ENCODE results near the gene PLIN5. TPM values are rescaled to one million over a fixed set of nuclear protein-coding genes. Genes with fewer than 3 reads are reported as not detected.

PLIN5 gene
- total RNA-seq, 4 donors from 2014 or later: 23.8 to 153 (median 32.8) TPM

DNA sequence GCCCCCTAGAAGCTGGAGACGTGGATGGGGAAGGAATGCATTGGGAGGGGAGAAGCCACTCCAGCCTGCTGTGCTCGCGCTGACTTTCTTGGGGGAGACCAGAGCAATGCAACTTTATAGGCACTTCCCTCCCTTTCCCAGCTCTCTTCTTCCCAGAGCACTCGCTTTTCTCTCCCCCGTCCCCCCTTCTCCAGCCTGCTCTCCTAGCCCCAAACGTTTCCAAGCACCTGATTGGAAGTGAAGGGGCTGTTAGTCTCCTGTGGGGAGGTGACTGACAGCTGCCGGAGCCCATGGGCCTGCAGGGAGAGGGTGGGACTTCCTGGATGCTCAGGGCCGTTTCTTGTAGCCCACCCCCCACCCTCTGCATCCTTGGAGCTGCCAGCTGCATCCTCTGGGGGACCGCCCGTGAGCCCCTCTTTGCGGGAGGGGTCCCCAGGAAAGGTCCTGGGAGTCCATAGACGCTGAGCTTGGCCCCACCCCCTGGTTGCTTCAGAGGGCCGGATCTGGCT, 60.5 kb downstream of the PLIN5 start:
- TF ChIP-seq, protein P1, sequence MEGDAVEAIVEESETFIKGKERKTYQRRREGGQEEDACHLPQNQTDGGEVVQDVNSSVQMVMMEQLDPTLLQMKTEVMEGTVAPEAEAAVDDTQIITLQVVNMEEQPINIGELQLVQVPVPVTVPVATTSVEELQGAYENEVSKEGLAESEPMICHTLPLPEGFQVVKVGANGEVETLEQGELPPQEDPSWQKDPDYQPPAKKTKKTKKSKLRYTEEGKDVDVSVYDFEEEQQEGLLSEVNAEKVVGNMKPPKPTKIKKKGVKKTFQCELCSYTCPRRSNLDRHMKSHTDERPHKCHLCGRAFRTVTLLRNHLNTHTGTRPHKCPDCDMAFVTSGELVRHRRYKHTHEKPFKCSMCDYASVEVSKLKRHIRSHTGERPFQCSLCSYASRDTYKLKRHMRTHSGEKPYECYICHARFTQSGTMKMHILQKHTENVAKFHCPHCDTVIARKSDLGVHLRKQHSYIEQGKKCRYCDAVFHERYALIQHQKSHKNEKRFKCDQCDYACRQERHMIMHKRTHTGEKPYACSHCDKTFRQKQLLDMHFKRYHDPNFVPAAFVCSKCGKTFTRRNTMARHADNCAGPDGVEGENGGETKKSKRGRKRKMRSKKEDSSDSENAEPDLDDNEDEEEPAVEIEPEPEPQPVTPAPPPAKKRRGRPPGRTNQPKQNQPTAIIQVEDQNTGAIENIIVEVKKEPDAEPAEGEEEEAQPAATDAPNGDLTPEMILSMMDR (IDR thresholded peaks at IDR 0.05; ENCODE audit: low read depth): no peak

GRCh38 chr19:4473763-4474513, 61.1 kb downstream of the PLIN5 start:
- TF ChIP-seq, protein P1 (IDR thresholded peaks at IDR 0.05; ENCODE audit: low read depth): no peak

GRCh38 chr19:4473011-4473762, 61.8 kb downstream of the PLIN5 start:
- TF ChIP-seq, protein P1 (IDR thresholded peaks at IDR 0.05; ENCODE audit: low read depth): no peak

Other genes with a start within 250 kb of the PLIN5 start
- under 1 TPM in 1 of 4 donors, not detected in 3; 0.34 TPM for gene TMIGD2, start 232.8 kb downstream of the PLIN5 start, total RNA-seq
- not detected for gene FSD1, start 230.6 kb downstream of the PLIN5 start, total RNA-seq
- gene STAP2, start 196.4 kb downstream of the PLIN5 start, total RNA-seq: 1 to 10 TPM; 1.5 to 2.9 (median 1.8) TPM
- gene MPND, start 191.7 kb downstream of the PLIN5 start, total RNA-seq: 10 to 100 TPM in 1 of 4 donors, 1 to 10 TPM in 3; 3.8 to 13.2 (median 8.4) TPM
- gene SH3GL1, start 134.7 kb downstream of the PLIN5 start, total RNA-seq: 10 to 100 TPM; 28.7 to 43.9 (median 36.4) TPM
- gene CHAF1A, start 132.6 kb downstream of the PLIN5 start, total RNA-seq: 10 to 100 TPM in 1 of 4 donors, 1 to 10 TPM in 3; 4.8 to 13.0 (median 6.3) TPM
- 100 to 1,000 TPM in 2 of 4 donors, 10 to 100 TPM in 2; 85.0 to 149 (median 102) TPM for gene UBXN6, start 77.4 kb downstream of the PLIN5 start, total RNA-seq
- gene HDGFL2, start 62.9 kb downstream of the PLIN5 start, total RNA-seq: 10 to 100 TPM; 15.5 to 39.7 (median 26.9) TPM
- gene PLIN4, start 16.7 kb downstream of the PLIN5 start, total RNA-seq: 1,000 to 10,000 TPM in 1 of 4 donors, 100 to 1,000 TPM in 3; 519 to 1,574 (median 929) TPM
- gene LRG1, start 4.8 kb upstream of the PLIN5 start, total RNA-seq: 1 to 10 TPM in 3 of 4 donors, under 1 TPM in 1; 0.65 to 2.0 (median 1.3) TPM
- 10 to 100 TPM in 1 of 4 donors, 1 to 10 TPM in 3; 2.6 to 12.8 (median 5.2) TPM for gene SEMA6B, start 24.5 kb upstream of the PLIN5 start, total RNA-seq
- gene TNFAIP8L1, start 104.3 kb upstream of the PLIN5 start, total RNA-seq: 1 to 10 TPM; 1.5 to 7.0 (median 2.1) TPM
- 10 to 100 TPM; 32.4 to 45.6 (median 35.4) TPM for gene MYDGF, start 135.1 kb upstream of the PLIN5 start, total RNA-seq
- 100 to 1,000 TPM in 1 of 4 donors, 10 to 100 TPM in 3; 31.1 to 109 (median 48.6) TPM for gene DPP9, start 188.6 kb upstream of the PLIN5 start, total RNA-seq